GM21390 (cell line): ENCODE data around the gene ZNF277.

Experiments
- ATAC-seq: cut with Tn5 transposase; IDR thresholded peaks from one replicate; pipeline ENCODE4 v1.9.1; 2021; ENCODE audit not compliant: unreplicated experiment

Gene ZNF277

GRCh38 chr7:112338786-112339185, 132.3 kb downstream of the ZNF277 start:
- no peak for ATAC-seq

DNA sequence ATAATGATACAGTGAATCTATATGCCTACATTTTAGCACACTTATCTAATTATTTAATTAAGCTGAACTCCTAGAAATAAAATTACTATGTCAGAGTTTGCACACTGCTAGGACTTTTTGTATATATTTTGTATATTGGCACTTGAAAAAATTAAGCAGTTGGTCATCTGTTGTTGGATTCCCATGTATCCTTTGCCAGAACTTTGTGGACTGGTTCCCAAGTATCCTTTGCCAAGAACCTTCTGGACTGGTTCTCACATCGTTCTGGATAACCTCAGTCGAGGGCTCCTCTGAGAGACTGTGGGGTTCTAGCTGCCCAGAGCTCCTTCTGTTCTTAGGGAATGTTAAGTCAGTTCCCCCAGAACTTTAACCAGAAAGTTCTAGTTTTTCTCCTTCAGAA, 135.0 kb downstream of the ZNF277 start:
- no peak for ATAC-seq

- ATAC-seq, result no peak
Observed at GRCh38 chr7:112346381-112347060, 140.0 kb downstream of the ZNF277 start.

- ATAC-seq, result no peak
Observed at GRCh38 chr7:112347088-112347487, 140.6 kb downstream of the ZNF277 start.

- ATAC-seq, result no peak
Observed at GRCh38 chr7:112350585-112350984, 144.1 kb downstream of the ZNF277 start.

DNA sequence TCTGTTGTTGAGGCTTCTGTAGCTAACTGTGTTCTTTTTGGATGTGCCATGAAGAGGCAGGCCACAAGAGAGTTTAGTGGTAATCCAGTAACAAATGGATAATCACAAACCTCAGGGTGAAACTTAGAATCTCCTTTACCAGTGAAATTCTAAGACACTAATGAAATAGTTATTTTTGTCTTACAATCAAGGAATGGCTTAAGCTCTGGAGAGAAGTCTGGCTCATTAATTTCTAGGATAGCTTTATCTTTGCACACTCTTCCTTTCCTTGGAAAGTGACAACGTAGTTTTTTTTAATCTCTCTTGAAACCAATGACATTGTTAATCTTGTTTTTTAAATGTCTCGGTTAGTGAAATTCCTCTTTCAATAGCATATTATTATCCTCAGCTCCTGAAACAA, 150.1 kb downstream of the ZNF277 start:
- ATAC-seq, result no peak

DNA sequence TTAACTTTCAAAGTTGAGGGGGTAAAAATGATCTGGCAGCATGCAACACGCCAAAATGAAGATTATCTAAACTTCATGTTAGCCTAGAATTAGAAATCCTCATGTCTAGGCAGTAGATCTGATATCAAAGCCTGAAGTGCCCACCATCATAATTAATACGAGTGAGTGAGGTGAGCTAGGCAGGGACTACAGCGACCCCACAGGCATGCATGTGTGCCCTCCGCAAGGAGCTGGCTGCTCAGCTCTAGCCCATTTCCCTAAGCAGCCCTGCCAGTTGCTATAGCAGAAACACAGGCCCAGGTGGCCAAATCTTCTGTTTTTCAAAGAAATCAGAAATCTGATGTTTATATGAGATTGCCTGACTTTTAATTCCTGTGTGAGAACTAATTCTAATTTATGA, 150.6 kb downstream of the ZNF277 start:
- ATAC-seq, result no peak

DNA sequence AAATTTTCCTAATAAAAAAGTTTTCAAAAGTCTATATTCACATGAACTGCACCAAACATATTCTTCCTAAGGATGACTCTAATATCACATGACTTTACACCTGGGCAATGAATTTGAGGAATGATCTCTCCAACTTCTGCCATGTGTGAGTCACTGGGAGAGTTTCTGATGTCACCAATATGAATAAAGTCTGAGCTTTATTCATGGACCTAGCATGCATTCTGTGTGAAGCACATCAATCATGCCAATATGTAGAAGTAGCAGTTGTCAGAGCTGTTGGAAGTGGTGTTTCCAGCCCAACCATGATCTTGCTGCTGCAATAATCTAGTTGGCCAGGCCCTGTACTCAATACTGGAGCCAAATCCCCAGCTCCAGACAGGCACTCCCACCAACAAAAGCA, 152.0 kb downstream of the ZNF277 start:
- no peak for ATAC-seq

DNA sequence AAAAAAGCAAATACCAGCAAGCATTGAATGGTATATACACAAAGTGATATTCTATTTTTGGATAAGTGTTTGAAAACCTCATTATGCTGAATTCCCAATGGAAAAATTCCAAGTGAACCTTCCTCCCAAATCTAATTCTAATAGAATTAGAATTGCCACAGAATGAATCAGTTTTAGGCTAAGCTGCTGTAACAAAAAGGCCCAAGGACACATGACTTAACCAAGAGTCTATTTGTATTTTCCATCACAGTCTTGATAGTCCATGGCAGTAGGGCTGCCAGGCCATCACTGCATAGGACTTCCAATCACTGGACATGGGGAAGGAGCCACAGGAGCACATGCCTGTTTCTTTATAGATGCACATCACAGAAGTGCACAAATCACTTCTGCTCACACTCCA, 152.6 kb downstream of the ZNF277 start:
- ATAC-seq, result no peak

- ATAC-seq, result no peak
Observed at GRCh38 chr7:112360681-112361080, 154.2 kb downstream of the ZNF277 start.

- ATAC-seq, result no peak
Observed at GRCh38 chr7:112361154-112361553, 154.7 kb downstream of the ZNF277 start.

- ATAC-seq, result no peak
Observed at GRCh38 chr7:112362053-112362650, 155.7 kb downstream of the ZNF277 start.

- ATAC-seq, result no peak
Observed at GRCh38 chr7:112362731-112363131, 156.2 kb downstream of the ZNF277 start.

DNA sequence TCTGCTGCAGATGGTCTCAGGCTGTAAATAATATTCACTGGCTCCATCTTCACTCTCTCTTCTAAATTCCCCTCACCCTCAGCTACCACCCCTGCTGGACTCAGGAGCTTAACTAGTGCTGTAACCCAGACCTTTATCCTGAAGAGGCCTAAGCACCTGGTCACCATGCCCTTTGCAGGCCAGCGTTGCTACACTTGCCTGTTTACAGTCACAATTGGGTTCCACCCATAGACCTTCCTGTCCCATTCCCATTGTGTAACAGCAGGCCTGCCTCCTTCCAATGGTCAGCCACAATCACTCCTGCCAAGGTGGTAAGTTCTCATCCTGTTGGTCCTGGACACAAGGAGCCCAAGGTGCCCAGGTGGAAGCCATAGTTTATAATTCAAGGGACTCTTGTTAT, 157.9 kb downstream of the ZNF277 start:
- ATAC-seq, result no peak

DNA sequence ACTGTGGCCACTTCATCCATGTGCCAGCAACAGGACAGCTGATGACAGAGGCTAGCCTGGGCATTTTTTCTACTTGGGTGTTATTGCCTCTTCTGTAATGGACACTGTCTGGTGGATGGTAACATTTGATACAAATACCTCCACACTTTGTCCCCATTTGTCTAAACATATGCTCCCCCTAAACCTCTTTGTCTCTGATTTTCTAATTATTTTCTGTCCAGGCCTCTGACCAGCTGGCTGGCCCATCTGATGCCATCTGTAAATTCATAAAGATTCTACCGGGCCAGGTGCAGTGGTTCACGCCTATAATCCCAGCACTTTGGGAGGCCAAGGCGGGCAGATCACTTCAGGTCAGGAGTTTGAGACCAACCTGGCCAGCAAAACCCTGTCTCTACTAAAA, 159.1 kb downstream of the ZNF277 start:
- no peak for ATAC-seq

DNA sequence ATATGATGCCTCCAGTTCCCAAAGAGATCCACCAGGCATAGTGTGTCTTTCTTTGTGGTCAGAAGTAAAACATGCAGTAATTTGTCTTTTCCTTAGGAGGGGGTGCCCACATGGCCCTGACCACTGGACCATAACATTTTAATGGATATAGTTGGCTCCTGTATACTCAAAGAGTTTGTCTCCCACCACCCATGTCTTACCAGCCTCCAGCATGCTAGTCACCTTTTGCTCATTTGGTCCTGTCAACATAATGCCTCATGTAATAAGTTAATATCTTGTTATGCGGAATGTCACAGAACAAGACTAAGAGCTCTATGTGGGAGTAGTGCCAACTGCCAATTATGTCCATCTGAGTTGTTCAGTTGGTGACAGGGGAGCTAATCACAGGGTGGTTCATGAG, 160.4 kb downstream of the ZNF277 start:
- no peak for ATAC-seq

DNA sequence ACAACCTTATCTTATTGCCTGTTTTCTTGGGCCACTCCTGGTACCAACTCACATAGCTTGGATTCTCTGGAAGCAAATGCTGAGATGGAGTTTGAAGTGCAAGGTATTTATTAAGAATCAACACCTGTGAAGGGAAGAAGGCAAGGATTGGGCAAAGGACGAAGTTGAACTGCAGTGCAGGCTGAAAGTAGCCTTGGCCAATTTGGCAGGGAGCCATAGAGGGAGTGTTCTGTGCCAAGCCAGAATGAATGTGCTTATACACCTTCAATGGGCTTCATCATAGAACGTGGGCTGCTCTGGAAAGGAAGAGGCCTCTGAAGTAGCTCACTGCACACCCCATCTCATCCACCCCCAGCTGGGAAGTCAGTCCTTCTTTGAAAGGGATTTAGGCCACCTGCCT, 163.9 kb downstream of the ZNF277 start:
- no peak for ATAC-seq

- no peak for ATAC-seq
Observed at GRCh38 chr7:112371701-112372100, 165.2 kb downstream of the ZNF277 start.

DNA sequence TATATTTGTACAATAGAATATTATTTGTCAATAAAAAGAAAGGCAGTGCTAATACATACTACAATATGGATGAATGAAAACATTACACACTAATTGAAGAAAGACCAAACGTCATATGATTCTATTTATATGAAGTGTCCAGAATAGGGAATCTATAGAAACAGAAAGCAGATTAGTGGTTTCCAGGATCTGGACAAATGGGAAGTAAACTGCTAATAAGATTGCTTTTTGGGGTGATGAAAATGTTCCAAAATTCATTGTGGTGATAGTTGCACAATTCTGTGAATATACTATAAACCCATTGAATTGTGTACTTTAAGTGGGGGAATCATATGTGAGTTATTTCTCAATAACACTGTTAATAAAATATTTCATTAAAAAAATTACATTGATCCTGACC, 165.6 kb downstream of the ZNF277 start:
- no peak for ATAC-seq

DNA sequence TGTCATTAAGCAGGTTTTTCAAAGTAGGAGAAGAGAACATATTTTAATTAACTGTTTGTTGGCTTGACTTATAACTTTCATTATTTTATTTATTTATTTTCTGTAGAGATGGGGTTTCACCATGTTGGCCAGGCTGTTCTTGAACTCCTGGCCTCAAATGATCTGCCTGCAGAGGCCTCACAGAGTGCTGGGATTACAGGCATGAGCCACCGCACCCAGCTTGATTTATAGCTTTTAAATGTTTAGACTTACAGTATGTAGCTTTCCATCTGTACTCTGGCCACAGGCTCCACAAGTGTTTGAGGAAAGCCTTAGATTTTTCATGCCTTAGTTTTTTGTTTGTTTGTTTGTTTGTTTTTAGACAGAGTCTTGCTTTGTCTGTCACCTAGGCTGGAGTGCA, 171.1 kb downstream of the ZNF277 start:
- no peak for ATAC-seq

GRCh38 chr7:112381311-112382091, 175.0 kb downstream of the ZNF277 start:
- ATAC-seq, result no peak

DNA sequence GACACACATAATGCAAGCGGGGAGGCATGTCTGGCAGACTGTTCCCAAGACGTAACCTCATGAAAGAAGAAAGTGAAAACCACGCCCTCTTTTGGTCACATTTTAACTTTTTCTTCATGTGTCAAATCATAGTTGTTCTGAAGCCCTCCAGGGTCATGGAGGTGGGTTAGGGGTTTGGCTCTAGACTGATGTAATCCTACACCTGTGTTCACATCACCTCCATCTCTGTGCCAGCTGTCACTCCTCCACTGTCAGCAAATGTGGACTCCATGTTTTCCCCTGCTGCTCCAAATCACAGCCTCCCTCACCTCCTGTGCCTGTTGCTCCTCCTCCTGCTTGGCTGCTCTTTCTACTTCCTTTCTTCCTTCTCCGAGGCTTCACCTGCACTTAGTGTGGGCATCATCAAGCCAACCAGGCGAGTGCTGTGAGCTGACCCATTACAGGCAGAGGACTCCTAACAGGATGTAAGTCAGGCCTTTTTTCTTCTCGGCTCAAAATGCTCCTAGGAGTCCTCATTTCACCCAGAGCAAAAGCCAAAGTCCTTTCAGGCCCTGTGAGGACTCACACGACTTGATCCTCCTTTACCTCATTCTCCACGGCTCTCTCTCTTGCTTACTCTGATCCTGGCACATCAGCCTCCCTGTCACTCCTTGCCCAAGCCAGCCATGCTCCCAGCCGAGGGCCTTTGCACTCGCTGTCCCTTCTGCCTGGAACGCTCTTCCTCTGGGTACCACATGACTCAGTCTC, 177.3 kb downstream of the ZNF277 start:
- peak; percentile 65 for ATAC-seq
